Effector CD4-positive, alpha-beta T cell (primary cell): ENCODE data around the gene MT1X.

ENCODE experiments used
- DNase-seq: peaks from one replicate; pipeline ENCODE4 v3.0.0-alpha.2; 2020

MT1X gene

GRCh38 chr16:56679818-56680217 is 2.5 kb upstream of the MT1X start:
- no peak for DNase-seq

GRCh38 chr16:56682703-56683397 is 580 bp downstream of the MT1X start:
- DNase-seq = no peak

GRCh38 chr16:56683424-56684172 is 1.3 kb downstream of the MT1X start:
- DNase-seq = no peak

GRCh38 chr16:56684256-56684925 is 2.1 kb downstream of the MT1X start:
- DNase-seq = no peak

- no peak for DNase-seq
These were observed 2.8 kb downstream of the MT1X start for GRCh38 chr16:56684926-56685590.

GRCh38 chr16:56686758-56687157 is 4.5 kb downstream of the MT1X start:
- DNase-seq = no peak

GRCh38 chr16:56688762-56689161 is 6.5 kb downstream of the MT1X start:
- DNase-seq = no peak

- DNase-seq = no peak
These were observed 6.9 kb downstream of the MT1X start for GRCh38 chr16:56689171-56689570.

- no peak for DNase-seq
These were observed 8.3 kb downstream of the MT1X start for GRCh38 chr16:56690420-56691122.

GRCh38 chr16:56691885-56692284 is 9.6 kb downstream of the MT1X start:
- no peak for DNase-seq

- DNase-seq = no peak
These were observed 13.0 kb downstream of the MT1X start for GRCh38 chr16:56695246-56695645.

- no peak for DNase-seq
These were observed 15.3 kb downstream of the MT1X start for GRCh38 chr16:56697456-56698155.

- DNase-seq = no peak
These were observed 17.9 kb downstream of the MT1X start for GRCh38 chr16:56700195-56700594.

- no peak for DNase-seq
These were observed 18.4 kb downstream of the MT1X start for GRCh38 chr16:56700631-56701030.

GRCh38 chr16:56701534-56701933 is 19.3 kb downstream of the MT1X start:
- no peak for DNase-seq

GRCh38 chr16:56702836-56703235 is 20.6 kb downstream of the MT1X start:
- DNase-seq = no peak

- no peak for DNase-seq
These were observed 26.5 kb downstream of the MT1X start for GRCh38 chr16:56708525-56709442.

- DNase-seq = no peak
These were observed 27.3 kb downstream of the MT1X start for GRCh38 chr16:56709443-56710040.

- no peak for DNase-seq
These were observed 28.0 kb downstream of the MT1X start for GRCh38 chr16:56710181-56710737.

- no peak for DNase-seq
These were observed 29.6 kb downstream of the MT1X start for GRCh38 chr16:56711862-56712261.
